Stimulated activated naive CD8-positive, alpha-beta T cell treated with anti-CD3 and anti-CD28 coated beads, Interleukin-15, Interleukin-2, amounts not matched to agents 100 ng/mL and 50 ng/mL, for 24 hours (primary cell): Measurements from ENCODE around the gene VPS50.
"Not testable (repeated sequence)": the region's sequence is repeated elsewhere in the genome, so short reads cannot be mapped to it uniquely, and the experiment has no call there.

Experiments
- H3K27ac Mint-ChIP-seq: one replicate; pipeline ENCODE4 v1.8.0; 2021; ENCODE audit warnings: mild to moderate bottlenecking, mixed read lengths
- H3K27me3 Mint-ChIP-seq: one replicate; pipeline ENCODE4 v1.8.0; 2021; ENCODE audit warnings: mixed read lengths
- H3K36me3 Mint-ChIP-seq: one replicate; pipeline ENCODE4 v1.8.0; 2021; ENCODE audit warnings: low read depth, mixed read lengths
- H3K4me1 Mint-ChIP-seq: one replicate; pipeline ENCODE4 v1.8.0; 2021; ENCODE audit warnings: low read depth, mixed read lengths
- H3K4me3 Mint-ChIP-seq: one replicate; pipeline ENCODE4 v1.8.0; 2021; ENCODE audit warnings: mild to moderate bottlenecking, mixed read lengths
- H3K9me3 Mint-ChIP-seq: one replicate; pipeline ENCODE4 v1.8.0; 2021; ENCODE audit warnings: mixed read lengths

Gene VPS50

DNA sequence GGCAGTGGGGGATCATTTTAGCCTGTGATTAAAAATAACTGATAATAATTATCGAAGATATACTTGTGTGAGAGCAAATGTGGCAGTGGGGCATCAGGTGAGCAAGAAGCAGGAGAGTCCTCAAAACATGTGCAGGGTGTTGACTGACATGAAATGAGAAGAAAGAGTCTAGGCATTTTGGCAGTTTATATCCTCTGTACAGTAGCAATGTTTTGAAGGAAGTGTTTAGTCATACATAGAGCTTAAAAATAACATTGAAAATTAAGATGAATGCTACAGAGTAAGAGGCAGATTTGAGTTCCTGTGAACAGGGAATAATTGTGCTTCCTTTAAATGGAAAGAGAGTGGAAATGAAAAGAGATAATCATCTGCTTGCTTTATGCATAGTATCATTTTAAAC lies 47.4 kb downstream of the VPS50 start:
- H3K4me3 Mint-ChIP-seq: no peak overlapping the region
- peaks cover 38% of the 10 kb centered on the region for H3K36me3 Mint-ChIP-seq
- no peaks in the 10 kb centered on the region for H3K9me3 Mint-ChIP-seq
- H3K27me3 Mint-ChIP-seq: no peaks in the 10 kb centered on the region
- H3K4me1 Mint-ChIP-seq: no peaks in the 10 kb centered on the region
- H3K27ac Mint-ChIP-seq: no peak overlapping the region

DNA sequence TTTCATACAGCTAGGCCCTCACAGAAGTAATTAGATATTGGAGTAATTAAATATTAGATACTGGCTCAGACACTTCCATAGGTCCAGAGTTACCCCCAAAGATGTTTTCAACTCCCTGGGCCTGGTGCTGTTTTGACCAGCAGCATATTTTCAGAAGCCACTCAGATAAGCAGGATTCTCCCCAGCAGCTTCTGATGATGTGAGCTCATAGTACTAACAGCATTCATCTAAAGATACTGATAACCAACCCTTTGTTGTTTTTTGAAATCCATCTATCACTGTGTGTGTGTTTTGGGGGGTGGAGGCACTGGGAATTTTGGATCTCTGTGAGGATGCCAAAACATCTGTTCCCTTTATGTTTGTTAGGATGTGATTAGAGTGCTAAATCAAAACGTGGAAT lies 52.7 kb downstream of the VPS50 start:
- H3K4me3 Mint-ChIP-seq: no peak overlapping the region
- no peaks in the 10 kb centered on the region for H3K4me1 Mint-ChIP-seq
- no peak overlapping the region for H3K27ac Mint-ChIP-seq

GRCh38 chr7:93293229-93293628 lies 61.1 kb downstream of the VPS50 start:
- H3K27me3 Mint-ChIP-seq: no peaks in the 10 kb centered on the region
- H3K4me3 Mint-ChIP-seq: no peak overlapping the region
- peaks cover 18% of the 10 kb centered on the region for H3K36me3 Mint-ChIP-seq
- H3K27ac Mint-ChIP-seq: no peak overlapping the region
- no peaks in the 10 kb centered on the region for H3K4me1 Mint-ChIP-seq
- no peaks in the 10 kb centered on the region for H3K9me3 Mint-ChIP-seq

More for the DNA sequence above, 52.7 kb downstream of the VPS50 start:
- Mint-ChIP-seq H3K9me3 (no peaks in the 10 kb centered on the region), H3K36me3 (peaks cover 20% of the 10 kb centered on the region), H3K27me3 (no peaks in the 10 kb centered on the region)

GRCh38 chr7:93298206-93298605 lies 66.0 kb downstream of the VPS50 start:
- Mint-ChIP-seq H3K36me3 (peaks cover 35% of the 10 kb centered on the region), H3K27ac (no peak overlapping the region), H3K4me3 (no peak overlapping the region), H3K4me1 (no peaks in the 10 kb centered on the region), H3K9me3 (no peaks in the 10 kb centered on the region), H3K27me3 (no peaks in the 10 kb centered on the region)

DNA sequence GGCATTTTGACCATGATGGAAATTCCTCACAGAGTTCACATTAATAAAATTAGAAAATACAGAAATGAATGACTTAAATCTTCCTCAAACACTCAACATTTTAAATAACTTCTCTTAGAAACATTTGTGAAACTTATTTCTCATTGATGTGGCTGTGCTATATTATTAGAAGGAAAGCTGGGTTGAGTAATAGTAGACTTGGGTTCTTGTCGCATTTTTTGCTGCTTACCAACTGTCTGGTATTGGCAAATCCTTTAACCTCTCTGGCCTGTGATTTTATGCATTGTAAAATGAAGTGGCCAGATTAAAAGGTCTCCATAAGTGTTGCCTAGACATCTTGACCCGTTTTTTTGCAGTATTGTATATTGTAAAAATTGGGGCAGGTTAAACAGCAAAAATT lies 66.5 kb downstream of the VPS50 start:
- H3K27me3 Mint-ChIP-seq: no peaks in the 10 kb centered on the region
- no peaks in the 10 kb centered on the region for H3K4me1 Mint-ChIP-seq
- no peak overlapping the region for H3K4me3 Mint-ChIP-seq
- H3K36me3 Mint-ChIP-seq: peaks cover 35% of the 10 kb centered on the region
- H3K27ac Mint-ChIP-seq: no peak overlapping the region
- no peaks in the 10 kb centered on the region for H3K9me3 Mint-ChIP-seq

- H3K4me3 Mint-ChIP-seq: no peak overlapping the region
- H3K27me3 Mint-ChIP-seq: no peaks in the 10 kb centered on the region
- H3K4me1 Mint-ChIP-seq: no peaks in the 10 kb centered on the region
- H3K27ac Mint-ChIP-seq: no peak overlapping the region
- peaks cover 40% of the 10 kb centered on the region for H3K36me3 Mint-ChIP-seq
- H3K9me3 Mint-ChIP-seq: no peaks in the 10 kb centered on the region
Measured at GRCh38 chr7:93301736-93302135, 69.6 kb downstream of the VPS50 start.

- no peak overlapping the region for H3K27ac Mint-ChIP-seq
- H3K36me3 Mint-ChIP-seq: peaks cover 22% of the 10 kb centered on the region
- H3K9me3 Mint-ChIP-seq: no peaks in the 10 kb centered on the region
- no peaks in the 10 kb centered on the region for H3K4me1 Mint-ChIP-seq
- no peaks in the 10 kb centered on the region for H3K27me3 Mint-ChIP-seq
- no peak overlapping the region for H3K4me3 Mint-ChIP-seq
Measured at GRCh38 chr7:93307131-93307660, 75.0 kb downstream of the VPS50 start.

- Mint-ChIP-seq H3K27me3 (no peaks in the 10 kb centered on the region), H3K4me1 (no peaks in the 10 kb centered on the region), H3K36me3 (peaks cover 26% of the 10 kb centered on the region), H3K27ac (no peak overlapping the region), H3K4me3 (no peak overlapping the region), H3K9me3 (no peaks in the 10 kb centered on the region)
Measured at GRCh38 chr7:93307943-93308342, 75.8 kb downstream of the VPS50 start.

GRCh38 chr7:93310346-93310745 lies 78.2 kb downstream of the VPS50 start:
- H3K27ac Mint-ChIP-seq: no peak overlapping the region
- no peaks in the 10 kb centered on the region for H3K4me1 Mint-ChIP-seq
- no peaks in the 10 kb centered on the region for H3K9me3 Mint-ChIP-seq
- peaks cover 35% of the 10 kb centered on the region for H3K36me3 Mint-ChIP-seq
- no peaks in the 10 kb centered on the region for H3K27me3 Mint-ChIP-seq
- H3K4me3 Mint-ChIP-seq: no peak overlapping the region

DNA sequence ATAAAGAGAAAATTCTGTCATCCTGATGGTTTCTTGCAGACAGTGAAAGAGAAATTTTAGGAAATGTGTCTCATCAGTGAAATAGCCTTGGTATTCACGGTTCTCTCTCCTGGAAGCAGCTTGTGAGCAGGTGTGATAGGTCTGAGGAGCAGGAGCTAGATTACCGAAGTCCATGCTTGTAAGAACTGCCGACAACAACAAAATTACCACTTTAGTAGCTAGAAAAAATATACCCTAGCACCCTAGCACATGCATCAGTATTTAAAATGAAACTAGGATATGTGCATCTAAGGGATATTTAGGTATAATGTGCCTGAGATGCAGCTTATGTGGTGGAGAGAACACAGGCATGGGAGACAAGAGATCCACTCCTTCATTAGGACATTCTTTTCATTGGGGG lies 82.3 kb downstream of the VPS50 start:
- no peak overlapping the region for H3K27ac Mint-ChIP-seq
- peaks cover 12% of the 10 kb centered on the region for H3K4me1 Mint-ChIP-seq
- H3K27me3 Mint-ChIP-seq: no peaks in the 10 kb centered on the region
- H3K9me3 Mint-ChIP-seq: no peaks in the 10 kb centered on the region
- H3K36me3 Mint-ChIP-seq: peaks cover 30% of the 10 kb centered on the region
- no peak overlapping the region for H3K4me3 Mint-ChIP-seq

DNA sequence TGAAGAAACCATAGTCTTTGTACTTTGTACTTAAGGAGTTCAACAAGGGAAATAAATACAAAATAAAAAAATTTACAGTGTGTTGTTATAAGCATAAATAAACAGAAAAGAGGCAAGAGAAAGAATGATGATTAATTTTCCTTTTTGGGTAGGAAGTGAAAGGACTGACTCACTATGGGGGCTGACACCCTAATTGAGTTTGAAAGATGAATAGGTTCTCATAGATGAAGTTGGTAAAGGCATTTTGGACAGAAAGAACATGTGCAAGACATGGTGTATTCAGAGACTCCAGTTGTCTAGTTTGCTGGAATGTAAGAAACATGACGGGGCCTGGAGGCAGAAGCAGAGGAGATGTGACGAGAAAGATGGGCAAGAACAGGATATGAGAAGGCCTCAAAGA lies 83.7 kb downstream of the VPS50 start:
- H3K4me1 Mint-ChIP-seq: peaks cover 12% of the 10 kb centered on the region
- H3K27me3 Mint-ChIP-seq: no peaks in the 10 kb centered on the region
- H3K36me3 Mint-ChIP-seq: peaks cover 36% of the 10 kb centered on the region
- H3K9me3 Mint-ChIP-seq: no peaks in the 10 kb centered on the region
- no peak overlapping the region for H3K27ac Mint-ChIP-seq
- no peak overlapping the region for H3K4me3 Mint-ChIP-seq

DNA sequence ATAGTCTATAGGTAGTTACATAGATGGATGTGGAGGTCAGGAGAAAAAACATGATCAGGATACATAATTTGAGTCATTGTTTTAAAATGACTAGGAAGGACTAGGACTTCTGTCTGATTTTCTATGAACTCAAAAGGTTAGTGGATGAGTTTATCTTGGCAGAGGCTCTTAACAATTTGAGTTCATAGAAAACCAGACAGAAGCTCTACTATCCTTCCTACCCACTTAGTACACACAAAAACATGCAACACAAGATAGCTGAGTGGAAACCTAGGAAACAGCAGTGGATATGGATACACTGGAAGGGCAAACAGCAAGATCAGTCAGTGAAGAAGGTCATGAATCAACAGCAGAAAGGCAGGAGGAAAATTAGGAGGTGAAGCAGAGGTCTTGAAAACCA lies 84.6 kb downstream of the VPS50 start:
- Mint-ChIP-seq H3K4me3 (no peak overlapping the region), H3K27ac (peak overlapping the region; percentile 57), H3K4me1 (peaks cover 12% of the 10 kb centered on the region), H3K27me3 (no peaks in the 10 kb centered on the region), H3K9me3 (no peaks in the 10 kb centered on the region), H3K36me3 (peaks cover 44% of the 10 kb centered on the region)

- no peak overlapping the region for H3K27ac Mint-ChIP-seq
- H3K4me1 Mint-ChIP-seq: peaks cover 10% of the 10 kb centered on the region
- peaks cover 43% of the 10 kb centered on the region for H3K36me3 Mint-ChIP-seq
- H3K4me3 Mint-ChIP-seq: no peak overlapping the region
- no peaks in the 10 kb centered on the region for H3K9me3 Mint-ChIP-seq
- no peaks in the 10 kb centered on the region for H3K27me3 Mint-ChIP-seq
Measured at GRCh38 chr7:93320887-93321286, 88.7 kb downstream of the VPS50 start.

GRCh38 chr7:93326291-93326690 lies 94.1 kb downstream of the VPS50 start:
- H3K4me3 Mint-ChIP-seq, H3K4me1 Mint-ChIP-seq, H3K27ac Mint-ChIP-seq, H3K9me3 Mint-ChIP-seq, H3K27me3 Mint-ChIP-seq: not testable (repeated sequence)
- H3K36me3 Mint-ChIP-seq: peaks cover 28% of the 10 kb centered on the region

DNA sequence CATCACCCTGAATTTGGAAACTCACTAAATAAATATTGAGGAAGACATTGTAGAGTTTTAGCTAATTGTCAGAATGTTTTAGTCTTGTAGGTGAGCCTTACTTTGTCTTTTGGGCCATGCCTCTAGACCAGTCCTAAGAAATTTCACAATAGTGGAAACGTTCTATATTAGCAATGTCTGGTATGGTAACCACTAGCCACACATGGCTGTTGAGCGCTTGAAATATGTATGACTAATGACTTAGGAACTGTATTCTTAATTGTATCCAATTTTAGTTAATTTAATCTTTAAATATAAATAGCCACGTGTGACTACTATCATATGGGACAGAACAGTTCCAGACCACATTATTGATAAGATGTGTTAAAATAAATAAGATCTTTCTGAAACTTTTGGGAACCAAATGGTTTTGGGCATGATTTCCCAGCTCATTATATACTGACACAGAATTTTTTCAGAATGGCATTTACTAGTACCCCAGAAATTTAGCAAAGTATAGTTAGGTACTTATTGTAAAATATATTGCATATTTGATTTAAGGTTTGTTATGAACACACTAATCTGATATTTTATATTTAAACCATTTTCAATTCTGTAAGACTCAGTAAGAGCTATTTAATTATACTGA lies 95.0 kb downstream of the VPS50 start:
- Mint-ChIP-seq H3K4me1 (no peaks in the 10 kb centered on the region), H3K27me3 (no peaks in the 10 kb centered on the region)

DNA sequence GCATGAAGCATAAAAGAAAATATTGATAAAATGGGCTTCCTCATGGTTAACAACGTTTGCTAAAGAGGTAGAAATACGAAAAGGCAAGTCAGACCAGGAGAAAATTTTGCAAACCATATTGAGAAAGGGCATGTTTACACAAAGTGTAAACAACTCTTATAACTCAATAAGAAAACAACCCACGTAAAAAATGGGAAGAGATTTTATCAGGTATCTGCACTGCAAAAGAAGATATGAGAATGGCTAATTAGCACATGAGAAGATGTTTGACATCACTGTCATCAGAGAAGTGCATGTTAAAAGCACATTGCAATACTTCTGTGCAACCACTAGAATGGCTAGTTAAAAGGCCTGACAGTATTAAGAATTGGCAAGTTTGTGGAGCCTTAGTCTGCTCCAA lies 99.5 kb downstream of the VPS50 start:
- H3K4me1 Mint-ChIP-seq: no peaks in the 10 kb centered on the region
- H3K36me3 Mint-ChIP-seq: peaks cover 25% of the 10 kb centered on the region
- H3K27ac Mint-ChIP-seq: no peak overlapping the region
- no peaks in the 10 kb centered on the region for H3K27me3 Mint-ChIP-seq
- H3K4me3 Mint-ChIP-seq: no peak overlapping the region
- H3K9me3 Mint-ChIP-seq: no peaks in the 10 kb centered on the region

More for the DNA sequence above, 95.0 kb downstream of the VPS50 start:
- Mint-ChIP-seq H3K4me3 (no peak overlapping the region), H3K27ac (no peak overlapping the region), H3K36me3 (peaks cover 27% of the 10 kb centered on the region), H3K9me3 (no peaks in the 10 kb centered on the region)
